ENCODE data around the gene ZFP3.

GRCh38 chr17:5034651-5035050 lies 43.6 kb upstream of the ZFP3 start:
- TF ChIP-seq CTCF (IDR thresholded peaks at IDR 0.05) (no peak), POLR2A (IDR thresholded peaks at IDR 0.05) (no peak)
